ENCODE data around the gene EXT2.

The EXT2 gene

GRCh38 chr11:44095506-44096359 lies at the start of gene EXT2:
EXT2 (plus strand) TSS chr11:44095678; CDS start chr11:44107713, 12,035 bp downstream.
- peak; percentile 52 to 90 for DNase-seq

GRCh38 chr11:44046182-44046581 lies 49.3 kb upstream of the EXT2 start:
- no peak for DNase-seq

GRCh38 chr11:44047298-44047697 lies 48.2 kb upstream of the EXT2 start:
- no peak for DNase-seq

GRCh38 chr11:44047931-44048431 lies 47.5 kb upstream of the EXT2 start, which contains the start of gene ACCSL:
ACCSL (plus strand) TSS chr11:44047981; CDS start chr11:44048037, 56 bp downstream.
- no peak for DNase-seq

GRCh38 chr11:44049832-44050231 lies 45.6 kb upstream of the EXT2 start:
- DNase-seq, result no peak

GRCh38 chr11:44051171-44051570 lies 44.3 kb upstream of the EXT2 start:
- DNase-seq, result no peak

- no peak for DNase-seq
Observed at GRCh38 chr11:44057340-44057739, 38.1 kb upstream of the EXT2 start.

GRCh38 chr11:44058275-44058674 lies 37.2 kb upstream of the EXT2 start:
- no peak for DNase-seq

GRCh38 chr11:44065161-44065661 lies 30.3 kb upstream of the EXT2 start:
- no peak for DNase-seq

GRCh38 chr11:44065841-44066731 lies 29.4 kb upstream of the EXT2 start, which contains the start of gene ACCS:
ACCS (plus strand) TSS chr11:44066270; CDS start chr11:44067628, 1,358 bp downstream.
- peak; percentile 87 to 90 for DNase-seq

- DNase-seq, result peak in 1 of 2 experiments; percentile 32
Observed at GRCh38 chr11:44066732-44067141, 28.7 kb upstream of the EXT2 start.

- no peak for DNase-seq
Observed at GRCh38 chr11:44067266-44067665, 28.2 kb upstream of the EXT2 start.

GRCh38 chr11:44068180-44068579 lies 27.3 kb upstream of the EXT2 start:
- no peak for DNase-seq

- DNase-seq, result no peak
Observed at GRCh38 chr11:44071157-44071556, 24.3 kb upstream of the EXT2 start.

- no peak for DNase-seq
Observed at GRCh38 chr11:44072757-44073658, 22.5 kb upstream of the EXT2 start.

GRCh38 chr11:44078794-44079193 lies 16.7 kb upstream of the EXT2 start:
- DNase-seq, result no peak

GRCh38 chr11:44079376-44079775 lies 16.1 kb upstream of the EXT2 start:
- DNase-seq, result no peak

GRCh38 chr11:44080951-44081350 lies 14.5 kb upstream of the EXT2 start:
- DNase-seq, result no peak

- DNase-seq, result no peak
Observed at GRCh38 chr11:44082645-44083044, 12.8 kb upstream of the EXT2 start.

- DNase-seq, result no peak
Observed at GRCh38 chr11:44083433-44083832, 12.0 kb upstream of the EXT2 start.

GRCh38 chr11:44083906-44084305 lies 11.6 kb upstream of the EXT2 start:
- DNase-seq, result no peak

- DNase-seq, result no peak
Observed at GRCh38 chr11:44085330-44085729, 10.1 kb upstream of the EXT2 start.

All from NCI-H446 (cell line).